HEK293 (cell line): ENCODE data around the gene MEOX2.

ENCODE experiments used
- CTCF ChIA-PET: fragments of 350-600 bp; formaldehyde crosslinking; extraction: SDS; loops from one replicate; lab custom pipeline; 2021; ENCODE audit warnings: antibody characterized with exemption; lab: Yijun Ruan, JAX
- POLR2A ChIA-PET: fragments of 300-600 bp; formaldehyde crosslinking; extraction: SDS; loops from one replicate; lab custom pipeline; 2020; ENCODE audit warnings: antibody characterized with exemption, inconsistent platforms; lab: Yijun Ruan, JAX
- H3K27ac ChIP-seq: fragments of 200-500 bp; sonication (Bioruptor generic); 2 replicates; pipeline ENCODE4 v1.5.1; 2014; ENCODE audit warnings: low read depth, low read length, control low read depth, inconsistent platforms; ENCODE audit errors: extremely low read depth
- H3K36me3 ChIP-seq, 2 experiments: fragments of 200-500 bp in 1 of 2; sonication (Bioruptor generic) in 1 of 2; 1 replicate in 1 of 2; 2 replicates in 1 of 2; pipeline ENCODE4 v1.5.1; 2014 to 2017; ENCODE audit warnings: inconsistent platforms in 2 of 2, low read length in 2 of 2; ENCODE audit not compliant: control insufficient read depth in 2 of 2, insufficient read depth in 1 of 2
- H3K4me1 ChIP-seq: fragments of 200-500 bp; sonication (Bioruptor generic); 2 replicates; pipeline ENCODE4 v1.5.1; 2014; ENCODE audit warnings: mild to moderate bottlenecking, low read length, inconsistent platforms; ENCODE audit not compliant: control insufficient read depth, insufficient read depth
- H3K4me3 ChIP-seq: 2 replicates; pipeline ENCODE4 v1.5.1; 2011; ENCODE audit warnings: low read depth, mild to moderate bottlenecking, control low read depth, low read length, moderate library complexity
- H3K9me3 ChIP-seq: fragments of 200-500 bp; sonication (Bioruptor generic); 2 replicates; pipeline ENCODE4 v1.5.1; 2014; ENCODE audit warnings: low read depth, low read length, inconsistent platforms; ENCODE audit not compliant: control insufficient read depth, insufficient read depth
- HOXC10 ChIP-seq: sonication (generic); formaldehyde crosslinking; IDR thresholded peaks from 2 replicates; pipeline ENCODE4 v1.8.1; 2023; ENCODE audit warnings: mild to moderate bottlenecking, missing genetic modification reagents
- KLF1 ChIP-seq: fragments of 450-650 bp; formaldehyde crosslinking; IDR thresholded peaks from 2 replicates; pipeline ENCODE4 v1.5.1; 2016; ENCODE audit warnings: missing biosample characterization, missing genetic modification characterization
- PRDM6 ChIP-seq: fragments of 450-650 bp; formaldehyde crosslinking; IDR thresholded peaks from 2 replicates; pipeline ENCODE4 v1.5.1; 2017; ENCODE audit warnings: missing biosample characterization, missing genetic modification characterization
- SETDB1 ChIP-seq: IDR thresholded peaks from one replicate; pipeline ENCODE4 v1.6.1; 2017; ENCODE audit warnings: mild to moderate bottlenecking, low read length, moderate library complexity, mixed read lengths; ENCODE audit not compliant: insufficient read length
- TRIM28 ChIP-seq: IDR thresholded peaks from 2 replicates; pipeline ENCODE4 v1.6.1; 2011; ENCODE audit warnings: low read length, control low read depth, borderline replicate concordance
- ZBTB10 ChIP-seq: fragments of 450-650 bp; formaldehyde crosslinking; IDR thresholded peaks from 2 replicates; pipeline ENCODE4 v1.5.1; 2016; ENCODE audit warnings: missing biosample characterization, missing genetic modification characterization
- ZBTB48 ChIP-seq: fragments of 450-650 bp; formaldehyde crosslinking; IDR thresholded peaks from 2 replicates; pipeline ENCODE4 v1.5.1; 2016; ENCODE audit warnings: missing biosample characterization, missing genetic modification characterization
- ZBTB7A ChIP-seq: fragments of 450-650 bp; formaldehyde crosslinking; IDR thresholded peaks from 2 replicates; pipeline ENCODE4 v1.5.1; 2016; ENCODE audit warnings: low read depth, missing biosample characterization, missing genetic modification characterization
- ZBTB8A ChIP-seq: fragments of 450-650 bp; formaldehyde crosslinking; IDR thresholded peaks from 2 replicates; pipeline ENCODE4 v1.5.1; 2016; ENCODE audit warnings: missing biosample characterization, missing genetic modification characterization
- ZFP41 ChIP-seq: fragments of 450-650 bp; formaldehyde crosslinking; IDR thresholded peaks from 2 replicates; pipeline ENCODE4 v1.5.1; 2016; ENCODE audit warnings: missing biosample characterization, missing genetic modification characterization, borderline replicate concordance
- ZNF2 ChIP-seq: fragments of 450-650 bp; formaldehyde crosslinking; IDR thresholded peaks from 2 replicates; pipeline ENCODE4 v1.5.1; 2016; ENCODE audit warnings: missing biosample characterization, missing genetic modification characterization
- ZNF23 ChIP-seq: fragments of 450-650 bp; formaldehyde crosslinking; IDR thresholded peaks from 2 replicates; pipeline ENCODE4 v1.5.1; 2016; ENCODE audit warnings: missing biosample characterization, missing genetic modification characterization, borderline replicate concordance
- ZNF292 ChIP-seq: fragments of 450-650 bp; formaldehyde crosslinking; IDR thresholded peaks from 2 replicates; pipeline ENCODE4 v1.5.1; 2016; ENCODE audit warnings: low read depth, missing biosample characterization, missing genetic modification characterization, borderline replicate concordance
- ZNF391 ChIP-seq: fragments of 450-650 bp; formaldehyde crosslinking; IDR thresholded peaks from 2 replicates; pipeline ENCODE4 v1.5.1; 2016; ENCODE audit warnings: low read depth, missing biosample characterization, missing genetic modification characterization, borderline replicate concordance
- ZNF510 ChIP-seq: fragments of 450-650 bp; formaldehyde crosslinking; IDR thresholded peaks from 2 replicates; pipeline ENCODE4 v1.5.1; 2018; ENCODE audit warnings: mild to moderate bottlenecking, missing genetic modification characterization, missing biosample characterization; ENCODE audit not compliant: insufficient replicate concordance
- ZNF548 ChIP-seq: fragments of 450-650 bp; formaldehyde crosslinking; IDR thresholded peaks from 2 replicates; pipeline ENCODE4 v1.5.1; 2016; ENCODE audit warnings: missing biosample characterization, missing genetic modification characterization
- ZNF623 ChIP-seq: fragments of 450-650 bp; formaldehyde crosslinking; IDR thresholded peaks from 2 replicates; pipeline ENCODE4 v1.5.1; 2016; ENCODE audit warnings: missing biosample characterization, missing genetic modification characterization
- ZNF626 ChIP-seq: fragments of 450-650 bp; sonication (Bioruptor Pico); formaldehyde crosslinking; IDR thresholded peaks from 2 replicates; pipeline ENCODE4 v1.5.1; 2018; ENCODE audit warnings: missing biosample characterization, missing genetic modification characterization, inconsistent platforms
- ZNF747 ChIP-seq: fragments of 450-650 bp; formaldehyde crosslinking; IDR thresholded peaks from 2 replicates; pipeline ENCODE4 v1.5.1; 2016; ENCODE audit warnings: missing biosample characterization, missing genetic modification characterization
- ZNF792 ChIP-seq: fragments of 450-650 bp; formaldehyde crosslinking; IDR thresholded peaks from 2 replicates; pipeline ENCODE4 v1.5.1; 2016; ENCODE audit warnings: missing biosample characterization, missing genetic modification characterization
- TF ChIP-seq, protein P1 (sequence below): fragments of 450-650 bp; formaldehyde crosslinking; IDR thresholded peaks from 2 replicates; pipeline ENCODE4 v1.5.1; 2017; ENCODE audit warnings: missing biosample characterization, missing genetic modification characterization
- TF ChIP-seq, protein P2 (sequence below): fragments of 450-650 bp; formaldehyde crosslinking; IDR thresholded peaks from 2 replicates; pipeline ENCODE4 v1.5.1; 2016; ENCODE audit warnings: missing biosample characterization, missing genetic modification characterization

MEOX2 gene

GRCh38 chr7:15584575-15584974, 101.9 kb downstream of the MEOX2 start:
- TF ChIP-seq SETDB1 (peak; percentile 86), PRDM6 (no peak), ZNF548 (tag by site-specific recombination) (no peak), TRIM28 (peak; percentile 94; the same call in 1 of the 2 replicates), ZNF510 (tag by site-specific recombination) (no peak), ZNF626 (no peak), ZFP41 (tag by site-specific recombination) (no peak)
- TF ChIP-seq, protein P1, sequence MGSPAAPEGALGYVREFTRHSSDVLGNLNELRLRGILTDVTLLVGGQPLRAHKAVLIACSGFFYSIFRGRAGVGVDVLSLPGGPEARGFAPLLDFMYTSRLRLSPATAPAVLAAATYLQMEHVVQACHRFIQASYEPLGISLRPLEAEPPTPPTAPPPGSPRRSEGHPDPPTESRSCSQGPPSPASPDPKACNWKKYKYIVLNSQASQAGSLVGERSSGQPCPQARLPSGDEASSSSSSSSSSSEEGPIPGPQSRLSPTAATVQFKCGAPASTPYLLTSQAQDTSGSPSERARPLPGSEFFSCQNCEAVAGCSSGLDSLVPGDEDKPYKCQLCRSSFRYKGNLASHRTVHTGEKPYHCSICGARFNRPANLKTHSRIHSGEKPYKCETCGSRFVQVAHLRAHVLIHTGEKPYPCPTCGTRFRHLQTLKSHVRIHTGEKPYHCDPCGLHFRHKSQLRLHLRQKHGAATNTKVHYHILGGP (tag by site-specific recombination) = no peak
- Histone ChIP-seq H3K4me3 (no peak overlapping the region), H3K9me3 (no peaks in the 10 kb centered on the region), H3K4me1 (no peaks in the 10 kb centered on the region), H3K36me3 (no peaks in the 10 kb centered on the region), H3K27ac (no peak overlapping the region)
- ChIA-PET POLR2A (interaction anchor here (0.6 kb wide), 1 partner anchor 885 kb away, joined by 8 read pairs; no protein-coding TSS in a partner anchor), CTCF (no interaction called here)

DNA sequence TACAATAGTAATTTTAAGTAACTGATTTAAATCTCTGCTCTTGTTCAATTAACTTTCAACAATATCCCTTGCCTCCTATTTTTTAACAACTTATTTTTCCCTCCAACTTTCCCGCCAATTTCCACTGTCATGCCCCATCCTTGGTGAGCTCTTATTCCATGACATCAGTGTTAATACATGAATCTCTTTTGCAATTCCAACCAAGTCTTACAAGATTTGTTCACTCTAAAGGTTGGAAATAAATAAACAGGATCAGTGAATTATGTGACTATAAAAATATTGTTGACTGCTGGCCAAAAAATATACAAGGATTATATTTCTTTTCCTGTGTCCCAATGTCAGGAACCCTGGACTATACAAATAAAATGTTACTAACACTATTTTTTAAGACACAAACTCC, 103.7 kb downstream of the MEOX2 start:
- CTCF ChIA-PET = interaction anchor here (1.2 kb wide), 1 partner anchor 138 kb away, joined by 5 read pairs; no protein-coding TSS in a partner anchor
- POLR2A ChIA-PET = no interaction called here

DNA sequence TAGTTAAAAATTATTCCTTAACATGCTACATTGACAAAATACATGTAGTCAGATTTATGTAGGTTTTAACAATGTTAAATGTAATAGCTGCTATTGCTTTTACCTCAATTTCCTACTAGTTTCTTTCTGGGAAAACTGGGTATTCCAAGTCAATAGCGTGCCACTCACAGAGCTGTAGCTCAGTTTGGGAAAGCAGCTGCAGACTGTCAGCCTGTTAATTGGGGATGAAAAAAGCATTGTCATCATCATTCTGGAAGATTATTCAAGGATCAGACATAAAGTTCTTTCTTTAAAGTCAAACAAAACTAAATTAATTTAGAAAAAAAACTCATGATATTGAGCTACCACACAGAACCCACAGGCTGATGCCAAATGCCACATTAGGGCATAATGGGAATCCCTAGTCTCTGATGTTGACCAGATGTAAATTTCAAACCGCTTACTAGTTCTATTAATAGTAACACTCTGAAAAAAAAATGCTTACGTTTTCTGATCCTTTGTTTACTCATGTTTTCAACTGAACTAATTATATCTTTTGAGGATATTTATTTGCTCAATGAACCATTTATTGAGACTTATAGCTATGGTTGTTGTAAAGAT, 105.0 kb downstream of the MEOX2 start:
- Histone ChIP-seq H3K4me3 (no peak overlapping the region), H3K4me1 (no peaks in the 10 kb centered on the region), H3K9me3 (no peaks in the 10 kb centered on the region), H3K27ac (no peak overlapping the region), H3K36me3 (no peaks in the 10 kb centered on the region)
- POLR2A ChIA-PET = no interaction called here
- CTCF ChIA-PET = no interaction called here
- no peak for TF ChIP-seq ZBTB8A (tag by site-specific recombination)
- TF ChIP-seq ZNF292 = no peak
- no peak for TF ChIP-seq ZNF747 (tag by site-specific recombination)
- no peak for TF ChIP-seq KLF1
- TF ChIP-seq HOXC10 = no peak
- no peak for TF ChIP-seq ZBTB48 (tag by site-specific recombination)
- TF ChIP-seq ZNF792 (tag by site-specific recombination) = no peak
- TF ChIP-seq, protein P2, sequence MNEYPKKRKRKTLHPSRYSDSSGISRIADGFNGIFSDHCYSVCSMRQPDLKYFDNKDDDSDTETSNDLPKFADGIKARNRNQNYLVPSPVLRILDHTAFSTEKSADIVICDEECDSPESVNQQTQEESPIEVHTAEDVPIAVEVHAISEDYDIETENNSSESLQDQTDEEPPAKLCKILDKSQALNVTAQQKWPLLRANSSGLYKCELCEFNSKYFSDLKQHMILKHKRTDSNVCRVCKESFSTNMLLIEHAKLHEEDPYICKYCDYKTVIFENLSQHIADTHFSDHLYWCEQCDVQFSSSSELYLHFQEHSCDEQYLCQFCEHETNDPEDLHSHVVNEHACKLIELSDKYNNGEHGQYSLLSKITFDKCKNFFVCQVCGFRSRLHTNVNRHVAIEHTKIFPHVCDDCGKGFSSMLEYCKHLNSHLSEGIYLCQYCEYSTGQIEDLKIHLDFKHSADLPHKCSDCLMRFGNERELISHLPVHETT (tag by site-specific recombination) = no peak
- no peak for TF ChIP-seq ZFP41 (tag by site-specific recombination)
- TF ChIP-seq ZNF391 = no peak
- TF ChIP-seq ZNF623 (tag by site-specific recombination) = no peak
- no peak for TF ChIP-seq ZBTB7A (tag by site-specific recombination)
- TF ChIP-seq ZNF2 (tag by site-specific recombination) = no peak
- no peak for TF ChIP-seq ZNF23 (tag by site-specific recombination)

More for the DNA sequence above, 103.7 kb downstream of the MEOX2 start:
- no peak overlapping the region for H3K27ac ChIP-seq
- H3K9me3 ChIP-seq = no peaks in the 10 kb centered on the region
- H3K4me3 ChIP-seq = no peak overlapping the region
- H3K4me1 ChIP-seq = no peaks in the 10 kb centered on the region
- H3K36me3 ChIP-seq = no peaks in the 10 kb centered on the region
- TF ChIP-seq ZBTB10 (tag by site-specific recombination) = no peak
- TF ChIP-seq, all 188 proteins: peak for 0
